GM12875 (cell line): ENCODE measurements around the gene CHMP2B.

Experiments
- H3K4me3 ChIP-seq: one replicate; pipeline ENCODE4 v1.5.1; 2011; ENCODE audit warnings: low read depth, low read length, control low read depth
- TF ChIP-seq, protein P1 (sequence below): IDR thresholded peaks from 2 replicates; pipeline ENCODE4 v1.5.1; 2011; ENCODE audit warnings: low read depth, mild to moderate bottlenecking, control low read depth, inconsistent platforms, low read length, moderate library complexity, borderline replicate concordance; ENCODE audit not compliant: insufficient read depth

Gene CHMP2B

DNA sequence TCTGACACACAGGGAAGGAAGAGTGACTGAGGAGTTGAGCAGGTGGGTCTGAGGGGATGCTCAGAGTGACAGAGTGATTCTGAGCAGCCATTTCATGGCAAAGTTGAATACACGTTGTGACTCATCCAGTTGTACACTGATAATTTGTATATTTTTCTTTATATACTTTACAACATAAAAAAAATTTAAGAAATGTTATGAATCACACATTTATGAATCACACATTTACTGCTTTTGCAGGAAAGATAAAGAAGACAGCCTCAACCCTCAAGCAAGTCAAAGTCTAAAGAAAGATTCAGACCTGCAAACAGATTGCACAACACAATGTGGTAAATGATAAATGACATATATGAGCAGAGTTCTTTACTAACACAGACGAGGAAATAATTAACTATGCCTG is 21.0 kb upstream of the CHMP2B start:
- TF ChIP-seq, protein P1, sequence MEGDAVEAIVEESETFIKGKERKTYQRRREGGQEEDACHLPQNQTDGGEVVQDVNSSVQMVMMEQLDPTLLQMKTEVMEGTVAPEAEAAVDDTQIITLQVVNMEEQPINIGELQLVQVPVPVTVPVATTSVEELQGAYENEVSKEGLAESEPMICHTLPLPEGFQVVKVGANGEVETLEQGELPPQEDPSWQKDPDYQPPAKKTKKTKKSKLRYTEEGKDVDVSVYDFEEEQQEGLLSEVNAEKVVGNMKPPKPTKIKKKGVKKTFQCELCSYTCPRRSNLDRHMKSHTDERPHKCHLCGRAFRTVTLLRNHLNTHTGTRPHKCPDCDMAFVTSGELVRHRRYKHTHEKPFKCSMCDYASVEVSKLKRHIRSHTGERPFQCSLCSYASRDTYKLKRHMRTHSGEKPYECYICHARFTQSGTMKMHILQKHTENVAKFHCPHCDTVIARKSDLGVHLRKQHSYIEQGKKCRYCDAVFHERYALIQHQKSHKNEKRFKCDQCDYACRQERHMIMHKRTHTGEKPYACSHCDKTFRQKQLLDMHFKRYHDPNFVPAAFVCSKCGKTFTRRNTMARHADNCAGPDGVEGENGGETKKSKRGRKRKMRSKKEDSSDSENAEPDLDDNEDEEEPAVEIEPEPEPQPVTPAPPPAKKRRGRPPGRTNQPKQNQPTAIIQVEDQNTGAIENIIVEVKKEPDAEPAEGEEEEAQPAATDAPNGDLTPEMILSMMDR, result no peak
- no peak overlapping the region for H3K4me3 ChIP-seq

DNA sequence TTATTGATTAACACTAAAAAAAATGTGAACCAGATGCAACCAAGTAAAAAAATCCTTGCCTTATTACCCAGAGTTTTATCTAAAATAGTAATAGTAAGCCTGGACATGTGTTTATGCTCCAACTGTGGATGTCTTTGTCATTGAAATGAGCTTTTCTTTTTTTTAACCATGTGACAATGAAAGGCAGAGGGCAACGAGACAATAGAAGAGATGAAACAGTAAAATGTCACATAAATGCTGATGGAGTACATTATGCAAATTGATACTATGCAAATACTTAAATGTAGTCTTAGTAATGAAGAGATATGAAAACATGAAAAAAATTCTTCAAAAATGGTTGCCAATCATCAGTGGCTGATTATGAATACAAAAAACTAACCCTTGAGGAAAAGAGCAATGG is 20.5 kb upstream of the CHMP2B start:
- TF ChIP-seq, protein P1, result no peak

GRCh38 chr3:87207460-87207859 is 19.6 kb upstream of the CHMP2B start:
- no peak overlapping the region for H3K4me3 ChIP-seq
- TF ChIP-seq, protein P1, result no peak

More for the DNA sequence above, 20.5 kb upstream of the CHMP2B start:
- no peak overlapping the region for H3K4me3 ChIP-seq

DNA sequence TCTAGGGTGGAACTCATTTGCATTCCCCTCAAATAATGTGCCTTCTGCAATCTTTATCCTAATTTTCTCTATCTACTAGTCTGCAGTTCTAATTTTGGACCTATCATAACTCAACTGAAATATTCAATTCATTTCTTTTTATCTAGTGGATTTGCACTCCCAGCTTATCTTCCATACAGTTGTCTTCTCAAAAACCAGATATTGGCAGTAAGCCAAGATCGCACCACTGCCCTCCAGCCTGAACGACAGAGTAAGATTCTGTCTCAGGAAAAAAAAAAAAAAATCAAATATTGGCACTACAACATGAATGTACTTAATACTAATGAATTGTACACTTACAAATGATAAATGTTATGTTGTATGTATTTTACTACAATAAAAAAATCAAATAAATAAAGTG is 18.0 kb upstream of the CHMP2B start:
- TF ChIP-seq, protein P1, result no peak

GRCh38 chr3:87218560-87218959 is 8.5 kb upstream of the CHMP2B start:
- TF ChIP-seq, protein P1, result no peak

More for the DNA sequence above, 18.0 kb upstream of the CHMP2B start:
- H3K4me3 ChIP-seq, result no peak overlapping the region

DNA sequence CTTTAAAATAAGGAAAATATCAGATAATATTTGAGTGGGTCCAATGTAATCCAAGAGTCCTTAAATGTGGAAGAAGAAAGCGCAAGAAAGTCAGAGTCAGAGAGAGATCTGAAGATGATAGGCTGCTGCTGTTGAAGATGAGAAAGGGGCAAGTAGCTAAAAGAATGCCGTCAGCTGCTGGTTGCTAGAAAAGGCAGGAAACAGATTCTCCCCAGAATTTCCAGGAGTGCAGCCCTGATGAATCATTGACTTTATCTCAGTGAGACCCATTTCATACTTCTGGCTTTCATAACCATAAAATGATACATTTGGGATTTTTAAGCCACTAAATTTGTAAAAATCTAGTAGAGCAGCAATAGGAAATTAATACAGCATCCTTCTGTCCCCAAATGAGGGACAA is 7.5 kb upstream of the CHMP2B start:
- TF ChIP-seq, protein P1, result no peak
- no peak overlapping the region for H3K4me3 ChIP-seq

More at GRCh38 chr3:87218560-87218959, 8.5 kb upstream of the CHMP2B start:
- no peak overlapping the region for H3K4me3 ChIP-seq

GRCh38 chr3:87225659-87226058 is 1.4 kb upstream of the CHMP2B start:
- H3K4me3 ChIP-seq, result no peak overlapping the region
- TF ChIP-seq, protein P1, result no peak
